ENCODE measurements around the gene POLN.

The POLN gene

GRCh38 chr4:2068198-2068470 is 173.8 kb downstream of the POLN start:
- DNase-seq (ENCODE audit: low spot score) = no peak
- Histone ChIP-seq H3K4me3 (no peak overlapping the region), H3K27ac (no peak overlapping the region)
- TF ChIP-seq CTCF (IDR thresholded peaks at IDR 0.05) = no peak

GRCh38 chr4:2067446-2068197 is 174.3 kb downstream of the POLN start:
- no peak overlapping the region for H3K27ac ChIP-seq
- DNase-seq (ENCODE audit: low spot score) = no peak
- no peak for TF ChIP-seq CTCF (IDR thresholded peaks at IDR 0.05)
- no peak overlapping the region for H3K4me3 ChIP-seq

DNA sequence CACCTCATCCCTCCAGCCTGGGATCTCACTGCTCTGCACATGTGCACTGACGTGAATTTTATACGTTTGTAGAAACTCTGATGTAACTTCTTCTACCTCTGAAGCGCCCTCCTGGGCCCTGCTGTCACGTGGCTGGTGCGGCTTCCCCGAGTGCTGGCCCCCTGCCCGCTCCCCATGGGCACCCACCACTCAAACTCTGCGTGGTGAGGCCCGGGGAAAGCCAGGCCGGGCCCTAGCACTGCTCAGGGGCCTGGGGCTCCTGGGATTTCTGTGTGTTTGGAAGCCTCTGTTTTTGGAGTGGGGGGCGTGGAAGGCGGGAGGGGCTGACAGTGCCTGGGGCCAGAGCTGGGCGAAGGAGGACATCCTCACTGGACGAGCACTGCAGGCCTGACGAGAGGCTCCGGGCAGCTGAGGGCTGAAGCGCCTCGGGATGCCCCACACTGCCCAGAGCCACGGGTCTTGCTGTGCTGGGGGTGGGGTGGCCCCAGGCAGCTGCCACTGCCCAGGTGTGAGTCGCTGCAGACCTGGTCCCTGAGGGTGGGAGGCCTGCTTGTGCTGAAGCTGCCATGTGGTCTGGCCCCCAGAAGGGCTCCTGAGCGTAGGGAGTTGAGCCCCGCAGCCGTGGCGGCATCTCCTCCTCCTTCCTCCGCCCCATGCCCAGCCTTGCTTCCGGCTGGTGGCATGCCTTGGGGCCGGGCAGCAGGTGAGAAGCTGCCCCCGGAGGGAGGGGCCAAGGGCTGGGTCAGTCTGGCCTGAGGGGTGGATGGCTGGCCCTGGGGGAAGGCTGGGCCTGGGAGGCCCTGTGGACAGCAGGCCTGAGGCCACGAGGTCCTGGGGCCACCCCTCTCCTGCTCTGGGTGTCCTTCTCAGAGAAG is 175.1 kb downstream of the POLN start:
- no peak for TF ChIP-seq CTCF (IDR thresholded peaks at IDR 0.05)
- no peak overlapping the region for H3K27ac ChIP-seq
- DNase-seq (ENCODE audit: low spot score) = no peak
- H3K4me3 ChIP-seq = no peak overlapping the region

GRCh38 chr4:2066011-2066551 is 175.8 kb downstream of the POLN start:
- no peak for DNase-seq (ENCODE audit: low spot score)
- no peak overlapping the region for H3K27ac ChIP-seq
- no peak overlapping the region for H3K4me3 ChIP-seq
- no peak for TF ChIP-seq CTCF (IDR thresholded peaks at IDR 0.05)

DNA sequence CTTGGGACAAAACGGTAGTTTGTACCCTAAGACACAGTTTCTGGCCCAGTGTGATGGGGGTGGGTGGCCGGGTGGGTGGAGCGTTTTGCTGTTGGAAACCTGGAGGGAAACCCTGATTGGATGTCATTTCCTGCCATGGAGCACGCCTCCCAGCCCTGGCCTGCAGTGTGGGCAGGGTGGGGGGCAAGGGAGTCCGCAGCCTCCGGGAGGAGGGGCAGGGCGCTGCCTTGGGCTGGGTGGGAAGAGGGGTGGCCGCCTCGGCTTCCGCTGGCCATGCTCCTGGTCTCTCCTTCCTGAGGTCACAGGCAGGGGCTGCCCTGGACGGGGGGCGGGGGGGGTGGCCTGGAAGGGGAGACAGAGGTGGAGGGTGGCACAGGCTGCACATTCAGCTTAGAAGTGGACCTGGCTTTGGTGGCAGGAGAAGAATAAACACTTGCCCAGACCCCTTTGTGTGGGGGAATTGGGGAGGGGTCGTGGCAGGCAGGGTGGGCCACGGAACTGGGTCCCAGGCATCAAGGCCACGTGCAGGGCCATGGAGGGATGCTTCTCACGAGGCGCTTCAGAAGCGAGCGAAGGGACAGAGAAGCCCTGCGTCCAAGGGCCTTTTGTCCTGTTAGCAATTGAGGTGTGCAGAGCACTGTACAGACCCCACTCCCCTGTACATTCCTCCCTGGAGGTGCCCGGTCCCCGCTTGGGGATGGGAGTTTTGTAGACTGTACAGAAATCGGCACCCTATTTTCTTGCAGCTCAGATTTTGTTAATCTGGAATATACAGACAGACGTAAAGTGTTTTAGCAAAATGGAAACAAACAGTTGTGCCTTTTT is 176.6 kb downstream of the POLN start:
- TF ChIP-seq CTCF (IDR thresholded peaks at IDR 0.05) = no peak
- no peak overlapping the region for H3K27ac ChIP-seq
- no peak for DNase-seq (ENCODE audit: low spot score)

DNA sequence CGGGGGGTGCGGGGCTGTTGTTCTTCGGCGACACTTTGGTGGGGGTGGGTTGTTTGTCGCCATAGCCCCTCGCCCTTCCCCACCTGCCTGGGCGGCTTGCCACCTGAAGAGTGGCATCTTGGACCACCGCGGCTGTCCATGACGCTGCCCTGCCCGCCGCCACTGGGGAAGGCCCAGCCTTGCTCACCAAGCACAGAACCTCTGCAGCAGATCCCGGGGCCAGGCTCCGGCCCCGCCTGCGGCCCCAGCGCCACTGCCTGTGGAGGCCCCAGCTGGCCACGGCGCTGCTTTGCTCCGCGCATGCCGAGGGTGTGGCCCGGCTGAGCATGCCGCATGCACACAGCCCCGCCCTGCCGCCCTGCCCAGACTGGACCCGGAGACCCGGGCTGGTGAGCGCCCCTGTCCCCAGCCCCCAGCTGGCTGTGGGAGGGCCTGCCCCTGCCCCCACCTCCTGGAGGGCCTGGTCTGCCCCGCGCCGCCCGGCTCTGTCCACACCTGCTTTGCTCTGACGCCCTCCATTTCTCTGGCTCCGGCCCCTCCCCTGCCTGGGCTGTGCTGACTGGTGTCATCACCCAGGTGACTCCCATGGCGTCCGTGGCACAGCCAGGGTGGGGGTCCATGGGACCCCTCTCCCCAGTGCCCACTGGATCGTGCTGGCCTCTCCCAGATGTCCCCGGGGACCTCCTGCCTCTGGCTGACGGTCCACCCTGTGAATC is 177.5 kb downstream of the POLN start:
- no peak for DNase-seq (ENCODE audit: low spot score)
- H3K4me3 ChIP-seq = no peak overlapping the region
- H3K27ac ChIP-seq = no peak overlapping the region
- no peak for TF ChIP-seq CTCF (IDR thresholded peaks at IDR 0.05)

More for the DNA sequence above, 176.6 kb downstream of the POLN start:
- H3K4me3 ChIP-seq = no peak overlapping the region
